ENCODE measurements around the gene CD53. TPM values are rescaled to one million over a fixed set of nuclear protein-coding genes. Genes with fewer than 3 reads are reported as not detected.

Gene CD53
- total RNA-seq, 1 donor from 2014 or later: 41.5 TPM

- no peaks in the 10 kb centered on the region for H3K9me3 ChIP-seq
- no peak overlapping the region for H3K4me3 ChIP-seq
- no peak for TF ChIP-seq POLR2A (IDR thresholded peaks at IDR 0.05)
- no peak for TF ChIP-seq POLR2AphosphoS5 (IDR thresholded peaks at IDR 0.05; ENCODE audit: insufficient read depth in 1 of 2, low read depth in 1 of 2)
- TF ChIP-seq CTCF (IDR thresholded peaks at IDR 0.05): no peak
- intact Hi-C loops (cut with DNase I): no loop called here
- H3K27me3 ChIP-seq: no peaks in the 10 kb centered on the region
- H3K4me1 ChIP-seq: no peaks in the 10 kb centered on the region
- no peak for DNase-seq (ENCODE audit: extremely low spot score in 2 of 2)
- peak overlapping the region; percentile 11 for H3K27ac ChIP-seq
- no peaks in the 10 kb centered on the region for H3K36me3 ChIP-seq
Observed at GRCh38 chr1:110879758-110880606, 7.0 kb downstream of the CD53 start.

- intact Hi-C loops (cut with DNase I): no loop called here
- Histone ChIP-seq H3K4me1 (no peaks in the 10 kb centered on the region), H3K27ac (peak overlapping the region; percentile 11), H3K4me3 (no peak overlapping the region), H3K36me3 (no peaks in the 10 kb centered on the region), H3K27me3 (no peaks in the 10 kb centered on the region), H3K9me3 (no peaks in the 10 kb centered on the region)
- TF ChIP-seq POLR2A (IDR thresholded peaks at IDR 0.05) (no peak), CTCF (IDR thresholded peaks at IDR 0.05) (no peak), POLR2AphosphoS5 (IDR thresholded peaks at IDR 0.05; ENCODE audit: insufficient read depth in 1 of 2, low read depth in 1 of 2) (no peak)
- no peak for DNase-seq (ENCODE audit: extremely low spot score in 2 of 2)
Observed at GRCh38 chr1:110880708-110881374, 7.9 kb downstream of the CD53 start.

- Histone ChIP-seq H3K36me3 (no peaks in the 10 kb centered on the region), H3K4me3 (no peak overlapping the region), H3K27ac (no peak overlapping the region), H3K4me1 (no peaks in the 10 kb centered on the region), H3K27me3 (no peaks in the 10 kb centered on the region), H3K9me3 (no peaks in the 10 kb centered on the region)
- intact Hi-C loops (cut with DNase I): no loop called here
- TF ChIP-seq CTCF (IDR thresholded peaks at IDR 0.05) (no peak), POLR2A (IDR thresholded peaks at IDR 0.05) (no peak), POLR2AphosphoS5 (IDR thresholded peaks at IDR 0.05; ENCODE audit: insufficient read depth in 1 of 2, low read depth in 1 of 2) (no peak)
- no peak for DNase-seq (ENCODE audit: extremely low spot score in 2 of 2)
Observed at GRCh38 chr1:110888049-110888448, 15.1 kb downstream of the CD53 start.

- no peak overlapping the region for H3K4me3 ChIP-seq
- TF ChIP-seq POLR2A (IDR thresholded peaks at IDR 0.05): no peak
- no peak for TF ChIP-seq POLR2AphosphoS5 (IDR thresholded peaks at IDR 0.05; ENCODE audit: insufficient read depth in 1 of 2, low read depth in 1 of 2)
- no peak for TF ChIP-seq CTCF (IDR thresholded peaks at IDR 0.05)
- no peak for DNase-seq (ENCODE audit: extremely low spot score in 2 of 2)
- no peaks in the 10 kb centered on the region for H3K27me3 ChIP-seq
- intact Hi-C loops (cut with DNase I): no loop called here
- no peaks in the 10 kb centered on the region for H3K4me1 ChIP-seq
- H3K36me3 ChIP-seq: no peaks in the 10 kb centered on the region
- no peaks in the 10 kb centered on the region for H3K9me3 ChIP-seq
- no peak overlapping the region for H3K27ac ChIP-seq
Observed at GRCh38 chr1:110888641-110889040, 15.7 kb downstream of the CD53 start.

All from vagina (tissue), 2 donors.